Right lobe of liver (tissue), 6 donors: ENCODE data around the gene S100P. TPM values are rescaled to one million over a fixed set of nuclear protein-coding genes. Genes with fewer than 3 reads are reported as not detected.
"Not testable (repeated sequence)": the region's sequence is repeated elsewhere in the genome, so short reads cannot be mapped to it uniquely, and the experiment has no call there.

Experiments used
- ATAC-seq, 4 donors: fragments of 200-7000 bp; cut with Tn5 transposase; one replicate each; pipeline ENCODE4 v1.9.1; 2020; ENCODE audit warnings: mild to moderate bottlenecking in 4 of 4, moderate library complexity in 4 of 4
- DNase-seq, 3 donors: peaks; one replicate each; pipeline ENCODE4 v3.0.0-alpha.2; 2020
- H3K27ac ChIP-seq, 3 donors: fragments of 200-600 bp; one replicate each; pipeline ENCODE4 v1.8.0; 2022
- H3K27me3 ChIP-seq, 2 donors: fragments of 200-600 bp; one replicate each; pipeline ENCODE4 v1.8.0; 2022
- H3K36me3 ChIP-seq, 4 donors: fragments of 200-600 bp; sonication (generic) in 1 of 4; one replicate each; pipeline versions ENCODE4 v1.5.1 to v1.8.0; 2017 to 2022; ENCODE audit warnings: control low read depth in 1 of 4
- H3K4me1 ChIP-seq, 4 donors: fragments of 200-600 bp; sonication (generic) in 1 of 4; one replicate each; pipeline versions ENCODE4 v1.5.1 to v1.8.0; 2017 to 2022; ENCODE audit warnings: control low read depth in 1 of 4
- H3K4me3 ChIP-seq, 3 donors: fragments of 200-600 bp; one replicate each; pipeline ENCODE4 v1.8.0; 2022
- H3K9me3 ChIP-seq, 4 donors: fragments of 200-600 bp; sonication (generic) in 1 of 4; one replicate each; pipeline versions ENCODE4 v1.5.1 to v1.8.0; 2017 to 2022; ENCODE audit warnings: control low read depth in 1 of 4
- CTCF ChIP-seq, 4 donors: fragments of 200-600 bp in 3 of 4; fragments of 450-650 bp in 1 of 4; IDR thresholded peaks; one replicate each; pipeline versions ENCODE4 v1.5.1 to v1.8.0; 2016 to 2022; ENCODE audit warnings: antibody characterized with exemption in 4 of 4, mild to moderate bottlenecking in 2 of 4
- POLR2A ChIP-seq: fragments of 450-650 bp; IDR thresholded peaks from one replicate; pipeline ENCODE4 v1.6.1; 2017; ENCODE audit warnings: antibody characterized with exemption, mild to moderate bottlenecking
- WGBS: methylation state at CpG from one replicate; pipeline ENCODE4 v1.1.6; 2018; ENCODE audit warnings: low coverage, low lambda C conversion rate; ENCODE audit not compliant: insufficient coverage; ENCODE audit errors: missing lambda C conversion rate; 5-methylcytosine and 5-hydroxymethylcytosine counted together
- intact Hi-C, 2 donors: fragments of 100-400 bp; cut with DNase I; formaldehyde crosslinking; loops; one replicate each; pipeline versions ENCODE4 v1.11.2 to v1.14.1; 2022
- total RNA-seq, 6 experiments: library from RNA; depleted of rRNA in 2 of 6; stranded (reverse); fragments of >200 nt in 2 of 6; fragmentation: NEBNext Ultra II Directional in 3 of 6; extraction: Animal tissue kit (Norgen Biotek cat#: 25700) in 3 of 6; gene quantifications; one replicate each; pipeline versions ENCODE4 v1.1.0 to v1.2.4, GENCODE V29; 2016 to 2023
- donor health status: DM: no; HTN: yes; CAD: no.
- donor health status: DM: no; HTN: no; CAD: no.
- donor health status: DM: no; HTN: no; CAD: no.
- donor health status: DM: no; HTN: yes; CAD: no.
- donor health status: DM: no; HTN: yes; CAD: no.

Gene S100P
- total RNA-seq, 6 experiments from 2014 or later, result 0.59 to 6.3 (median 2.7) TPM

GRCh38 chr4:6647582-6648230 is 46.0 kb upstream of the S100P start:
- Histone ChIP-seq H3K27ac (no peak overlapping the region), H3K4me1 (peaks cover 0 to 4% (median 1%) of the 10 kb centered on the region in 4 donors), H3K4me3 (no peak overlapping the region), H3K27me3 (no peaks in the 10 kb centered on the region), H3K9me3 (no peaks in the 10 kb centered on the region), H3K36me3 (peaks cover 0 to 4% (median under 1%) of the 10 kb centered on the region in 4 donors)
- no peak for TF ChIP-seq POLR2A
- TF ChIP-seq CTCF (IDR thresholded peaks at IDR 0.05), result no peak
- WGBS, result 59% methylated on average over 5 of the region's 6 CpGs
- intact Hi-C loops, result no loop called here
- ATAC-seq (no peak), DNase-seq (no peak)

DNA sequence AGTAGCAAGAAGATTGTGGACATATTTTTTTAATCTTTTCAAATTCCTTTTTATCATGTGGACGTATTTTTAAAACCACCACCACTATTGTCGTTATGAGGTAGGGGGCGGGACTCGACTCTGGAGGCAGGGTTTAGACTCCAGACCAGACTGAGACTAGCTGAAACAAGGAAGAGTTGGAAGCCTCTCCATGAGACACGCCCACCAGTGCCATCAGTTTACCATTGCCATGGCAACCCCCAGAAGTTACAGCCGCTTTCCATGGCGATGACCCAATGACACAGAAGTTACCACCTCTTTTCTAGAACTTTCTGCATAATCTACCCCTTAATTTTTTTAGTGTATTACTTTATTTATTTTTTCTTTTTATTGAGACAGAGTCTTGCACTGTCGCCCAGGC is 44.5 kb upstream of the S100P start:
- Histone ChIP-seq H3K9me3 (no peaks in the 10 kb centered on the region), H3K4me1 (no peaks in the 10 kb centered on the region), H3K4me3 (no peak overlapping the region), H3K27ac (no peak overlapping the region), H3K27me3 (no peaks in the 10 kb centered on the region), H3K36me3 (no peaks in the 10 kb centered on the region)
- intact Hi-C loops, result no loop called here
- ATAC-seq, result no peak
- no peak for DNase-seq
- TF ChIP-seq POLR2A (no peak), CTCF (IDR thresholded peaks at IDR 0.05) (no peak)
- WGBS, result 89% methylated on average over 8 of the region's 8 CpGs

- H3K4me3 ChIP-seq, H3K36me3 ChIP-seq, intact Hi-C loops, H3K4me1 ChIP-seq, DNase-seq, H3K9me3 ChIP-seq, H3K27me3 ChIP-seq, ATAC-seq, H3K27ac ChIP-seq: not testable (repeated sequence)
- 70% methylated on average over 2 of the region's 3 CpGs for WGBS
These were observed 39.5 kb upstream of the S100P start for GRCh38 chr4:6654211-6654610.

DNA sequence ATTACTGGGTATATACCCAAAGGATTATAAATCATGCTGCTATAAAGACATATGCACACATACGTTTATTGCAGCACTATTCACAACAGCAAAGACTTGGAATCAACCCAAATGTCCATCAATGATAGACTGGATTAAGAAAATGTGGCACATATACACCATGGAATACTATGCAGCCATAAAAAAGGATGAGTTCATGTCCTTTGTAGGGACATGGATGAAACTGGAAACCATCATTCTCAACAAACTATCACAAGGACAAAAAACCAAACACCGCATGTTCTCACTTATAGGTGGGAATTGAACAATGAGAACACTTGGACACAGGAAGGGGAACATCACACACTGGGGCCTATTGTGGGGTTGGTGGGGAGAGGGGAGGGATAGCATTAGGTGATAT is 38.4 kb upstream of the S100P start:
- H3K9me3 ChIP-seq, H3K4me1 ChIP-seq, H3K36me3 ChIP-seq, H3K27ac ChIP-seq, H3K27me3 ChIP-seq, DNase-seq, ATAC-seq, H3K4me3 ChIP-seq, intact Hi-C loops: not testable (repeated sequence)
- WGBS, result no CpG with 5 or more reads among the region's 2 CpGs

DNA sequence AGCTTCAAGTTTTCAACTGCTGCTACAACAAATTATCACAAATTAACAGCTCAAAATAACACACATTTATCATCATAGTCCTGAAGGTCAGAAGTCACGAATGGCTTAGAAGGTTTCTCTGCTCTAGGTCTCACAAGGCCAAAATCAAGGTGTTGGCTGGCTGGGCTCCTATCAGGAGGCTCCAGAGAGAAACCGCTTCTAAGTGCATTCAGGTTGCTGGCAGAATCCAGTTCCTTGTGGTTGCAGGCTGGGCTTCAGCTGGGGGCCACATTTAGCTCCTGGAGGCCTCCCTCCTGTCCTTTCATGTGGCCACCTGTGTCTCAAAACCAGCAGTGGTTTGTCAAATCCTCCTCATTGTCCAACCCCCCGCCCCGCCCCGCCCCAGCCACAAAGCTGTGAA is 37.8 kb upstream of the S100P start:
- Histone ChIP-seq H3K9me3 (no peaks in the 10 kb centered on the region), H3K27me3 (no peaks in the 10 kb centered on the region), H3K4me1 (peaks cover 0 to 8% (median 0%) of the 10 kb centered on the region in 4 donors), H3K36me3 (no peaks in the 10 kb centered on the region), H3K4me3 (no peak overlapping the region), H3K27ac (no peak overlapping the region)
- DNase-seq, result no peak
- no peak for TF ChIP-seq POLR2A
- TF ChIP-seq CTCF (IDR thresholded peaks at IDR 0.05), result no peak
- WGBS, result 88% methylated on average over 4 of the region's 5 CpGs
- no peak for ATAC-seq
- intact Hi-C loops, result no loop called here
